ENCODE measurements around the gene RETREG1.

Gene RETREG1

GRCh38 chr5:16528382-16529110 is 88.3 kb downstream of the RETREG1 start:
- DNase-seq (ENCODE audit: low read depth) = no peak

GRCh38 chr5:16525651-16526050 is 91.1 kb downstream of the RETREG1 start:
- DNase-seq (ENCODE audit: low read depth) = no peak

GRCh38 chr5:16524286-16524685 is 92.5 kb downstream of the RETREG1 start:
- DNase-seq (ENCODE audit: low read depth) = no peak

- DNase-seq (ENCODE audit: low read depth) = no peak
Observed at GRCh38 chr5:16521521-16522483, 95.0 kb downstream of the RETREG1 start.

- DNase-seq (ENCODE audit: low read depth) = no peak
Observed at GRCh38 chr5:16520841-16521240, 96.0 kb downstream of the RETREG1 start.

- DNase-seq (ENCODE audit: low read depth) = no peak
Observed at GRCh38 chr5:16519435-16519834, 97.4 kb downstream of the RETREG1 start.

GRCh38 chr5:16518606-16519005 is 98.2 kb downstream of the RETREG1 start:
- no peak for DNase-seq (ENCODE audit: low read depth)

GRCh38 chr5:16515532-16515931 is 101.3 kb downstream of the RETREG1 start:
- DNase-seq (ENCODE audit: low read depth) = no peak

GRCh38 chr5:16510098-16510497 is 106.7 kb downstream of the RETREG1 start:
- DNase-seq (ENCODE audit: low read depth) = no peak

GRCh38 chr5:16508730-16509531 is 107.9 kb downstream of the RETREG1 start:
- DNase-seq (ENCODE audit: low read depth) = no peak

GRCh38 chr5:16507716-16508115 is 109.1 kb downstream of the RETREG1 start:
- no peak for DNase-seq (ENCODE audit: low read depth)

GRCh38 chr5:16505904-16506303 is 110.9 kb downstream of the RETREG1 start:
- DNase-seq (ENCODE audit: low read depth) = no peak

- DNase-seq (ENCODE audit: low read depth) = no peak
Observed at GRCh38 chr5:16505140-16505891, 111.5 kb downstream of the RETREG1 start.

GRCh38 chr5:16504571-16504970 is 112.2 kb downstream of the RETREG1 start:
- DNase-seq (ENCODE audit: low read depth) = no peak

- no peak for DNase-seq (ENCODE audit: low read depth)
Observed at GRCh38 chr5:16502866-16503265, 113.9 kb downstream of the RETREG1 start.

- DNase-seq (ENCODE audit: low read depth) = no peak
Observed at GRCh38 chr5:16500024-16500423, 116.8 kb downstream of the RETREG1 start.

GRCh38 chr5:16497546-16497945 is 119.3 kb downstream of the RETREG1 start:
- DNase-seq (ENCODE audit: low read depth) = no peak

- DNase-seq (ENCODE audit: low read depth) = no peak
Observed at GRCh38 chr5:16493261-16493660, 123.5 kb downstream of the RETREG1 start.

GRCh38 chr5:16492398-16493140 is 124.2 kb downstream of the RETREG1 start:
- no peak for DNase-seq (ENCODE audit: low read depth)

- no peak for DNase-seq (ENCODE audit: low read depth)
Observed at GRCh38 chr5:16490911-16491310, 125.9 kb downstream of the RETREG1 start.

GRCh38 chr5:16489322-16489791 is 127.4 kb downstream of the RETREG1 start:
- DNase-seq (ENCODE audit: low read depth) = no peak

All from T-helper 22 cell (primary cell).